Measurements from ENCODE around the gene COL9A2. TPM values are rescaled to one million over a fixed set of nuclear protein-coding genes. Genes with fewer than 3 reads are reported as not detected.

The COL9A2 gene
- polyA plus RNA-seq, 2 of the 4 experiments (the other 2 are of a cell fraction) = 0.12 to 0.16 TPM

DNA sequence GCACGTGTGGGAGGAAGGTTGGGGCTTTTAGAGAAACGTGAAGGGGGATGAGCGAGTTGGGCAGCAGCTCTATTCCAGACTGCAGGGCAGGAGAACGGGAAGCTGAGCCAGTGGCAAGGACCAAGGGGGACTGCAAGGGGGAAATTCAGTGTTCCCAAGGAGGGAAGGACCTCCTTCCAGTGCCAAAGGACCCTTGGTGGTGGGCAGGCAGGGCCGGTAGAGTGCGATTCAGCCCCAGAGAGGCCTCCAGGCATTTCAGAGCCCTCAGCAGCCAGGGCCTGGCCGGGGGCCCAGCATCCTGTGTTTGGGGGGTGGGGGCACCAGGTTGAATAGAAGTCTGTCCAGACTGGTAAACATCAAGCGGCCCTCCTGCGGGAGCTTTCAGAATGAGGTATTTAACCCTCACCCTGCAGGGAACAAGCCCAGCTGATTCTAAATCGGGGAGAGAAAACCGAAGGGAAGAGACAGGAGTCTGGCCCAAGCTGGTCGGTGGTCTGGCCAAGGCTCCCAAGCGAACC is 2.3 kb downstream of the COL9A2 start (continued):
- TF ChIP-seq, protein P1, sequence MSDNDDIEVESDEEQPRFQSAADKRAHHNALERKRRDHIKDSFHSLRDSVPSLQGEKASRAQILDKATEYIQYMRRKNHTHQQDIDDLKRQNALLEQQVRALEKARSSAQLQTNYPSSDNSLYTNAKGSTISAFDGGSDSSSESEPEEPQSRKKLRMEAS (IDR thresholded peaks at IDR 0.05) = no peak

DNA sequence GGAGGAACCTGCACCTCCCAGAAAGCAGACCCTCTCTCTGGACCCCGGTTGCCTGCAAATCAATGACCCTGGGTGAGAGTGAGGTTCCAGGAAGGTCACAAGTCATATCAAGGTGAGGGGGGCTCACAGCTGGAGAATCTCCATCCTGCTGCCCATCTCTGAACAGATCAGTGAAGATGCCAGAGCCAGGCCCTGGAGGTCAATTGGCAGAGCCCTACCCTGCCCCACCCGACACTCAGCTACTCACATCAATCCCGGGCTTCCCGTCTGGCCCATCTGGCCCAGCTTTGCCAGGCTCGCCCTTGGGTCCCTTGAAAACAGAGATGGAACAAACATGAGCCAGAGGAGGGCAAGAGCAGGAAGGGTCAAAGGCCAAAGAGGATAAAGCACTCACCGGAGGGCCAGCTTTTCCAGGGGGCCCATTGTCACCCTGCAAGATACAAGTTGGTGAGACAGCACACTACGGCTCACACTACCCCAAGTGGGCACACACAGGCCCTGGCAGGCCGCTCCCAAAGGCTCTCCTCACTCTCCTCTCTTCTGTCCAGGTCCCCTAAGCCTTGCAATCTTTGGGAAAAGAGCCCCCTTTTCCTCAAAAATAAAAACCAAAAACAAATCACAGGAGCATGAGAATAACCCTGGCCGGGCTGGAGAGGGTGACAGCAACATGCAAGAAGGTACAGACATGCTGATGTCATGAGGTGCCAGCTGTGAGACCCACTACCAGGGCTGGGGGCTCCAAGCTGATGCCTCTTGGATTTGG is 2.9 kb downstream of the COL9A2 start:
- H3K4me1 ChIP-seq = no peaks in the 10 kb centered on the region
- no peak overlapping the region for H3K4me2 ChIP-seq
- no peak for FAIRE-seq
- ChIA-PET POLR2A (no interaction called here), CTCF (interaction anchor here (0.9 to 4.7 kb wide), 18 partner anchors 10 to 172 kb away, joined by 3 to 24 read pairs (median 5); partner anchors contain the start of gene ZMPSTE24)
- no peak for ATAC-seq
- H3K4me3 ChIP-seq = no peak overlapping the region
- DNase-seq (ENCODE audit: low read depth in 1 of 2, low spot score in 1 of 2) = no peak
- H3K27ac ChIP-seq = no peak overlapping the region
- WGBS (ENCODE audit: missing lambda C conversion rate) = 87% methylated on average over 9 of the region's 9 CpGs
- no peaks in the 10 kb centered on the region for H3K9me3 ChIP-seq
- TF ChIP-seq, protein P2, sequence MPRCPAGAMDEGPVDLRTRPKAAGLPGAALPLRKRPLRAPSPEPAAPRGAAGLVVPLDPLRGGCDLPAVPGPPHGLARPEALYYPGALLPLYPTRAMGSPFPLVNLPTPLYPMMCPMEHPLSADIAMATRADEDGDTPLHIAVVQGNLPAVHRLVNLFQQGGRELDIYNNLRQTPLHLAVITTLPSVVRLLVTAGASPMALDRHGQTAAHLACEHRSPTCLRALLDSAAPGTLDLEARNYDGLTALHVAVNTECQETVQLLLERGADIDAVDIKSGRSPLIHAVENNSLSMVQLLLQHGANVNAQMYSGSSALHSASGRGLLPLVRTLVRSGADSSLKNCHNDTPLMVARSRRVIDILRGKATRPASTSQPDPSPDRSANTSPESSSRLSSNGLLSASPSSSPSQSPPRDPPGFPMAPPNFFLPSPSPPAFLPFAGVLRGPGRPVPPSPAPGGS (IDR thresholded peaks at IDR 0.05) = no peak
- no peak for TF ChIP-seq ZSCAN20 (CRISPR knock-in tag; IDR thresholded peaks at IDR 0.05)
- TF ChIP-seq ESRRA (IDR thresholded peaks at IDR 0.05; ENCODE audit: borderline replicate concordance, low read length) = no peak
- no peak for TF ChIP-seq RCOR1 (IDR thresholded peaks at IDR 0.05; ENCODE audit: low read depth, low read length)
- TF ChIP-seq JUN (IDR thresholded peaks at IDR 0.05) = no peak

DNA sequence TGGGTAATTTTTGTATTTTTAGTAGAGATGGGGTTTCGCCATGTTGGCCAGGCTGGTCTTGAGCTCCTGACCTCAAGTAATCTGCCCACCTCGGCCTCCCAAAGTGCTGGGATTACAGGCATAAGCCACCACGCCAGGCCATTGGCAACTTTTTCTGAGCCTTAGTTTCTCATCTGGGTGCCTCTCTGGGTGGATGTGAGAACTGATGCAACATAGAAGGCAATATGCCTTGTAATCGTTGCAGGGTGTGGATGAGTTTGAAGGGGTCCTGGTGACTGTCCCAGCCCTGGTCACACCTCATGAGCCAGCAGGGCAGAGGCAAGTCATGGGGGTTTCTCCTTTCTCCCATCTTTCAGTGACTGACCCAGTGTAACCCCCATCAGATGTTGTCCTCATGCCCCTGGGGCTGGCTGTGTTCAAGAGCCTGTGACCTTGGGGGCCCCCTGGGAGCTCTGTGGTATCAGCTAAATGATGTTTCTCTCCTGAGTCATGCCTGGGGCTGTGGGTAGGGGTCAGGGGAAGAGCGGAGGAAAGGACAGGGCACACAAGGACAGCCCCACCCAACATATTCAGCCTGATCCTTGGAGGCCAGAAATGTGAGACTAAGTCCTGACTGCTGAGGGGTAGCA is 3.6 kb downstream of the COL9A2 start:
- WGBS (ENCODE audit: missing lambda C conversion rate) = 100% methylated on average over 3 of the region's 5 CpGs
- Histone ChIP-seq H3K9me3 (no peaks in the 10 kb centered on the region), H3K4me3 (no peak overlapping the region), H3K27ac (no peak overlapping the region), H3K4me2 (no peak overlapping the region), H3K4me1 (no peaks in the 10 kb centered on the region)
- FAIRE-seq = no peak
- POLR2A ChIA-PET = no interaction called here
- CTCF ChIA-PET = interaction anchor here (1.1 to 4.7 kb wide), 2 partner anchors 25 to 161 kb away, joined by 4 to 24 read pairs; no protein-coding TSS in a partner anchor
- no peak for TF ChIP-seq CBX8 (IDR thresholded peaks at IDR 0.05)
- no peak for ATAC-seq
- DNase-seq (ENCODE audit: low read depth in 1 of 2, low spot score in 1 of 2) = no peak

DNA sequence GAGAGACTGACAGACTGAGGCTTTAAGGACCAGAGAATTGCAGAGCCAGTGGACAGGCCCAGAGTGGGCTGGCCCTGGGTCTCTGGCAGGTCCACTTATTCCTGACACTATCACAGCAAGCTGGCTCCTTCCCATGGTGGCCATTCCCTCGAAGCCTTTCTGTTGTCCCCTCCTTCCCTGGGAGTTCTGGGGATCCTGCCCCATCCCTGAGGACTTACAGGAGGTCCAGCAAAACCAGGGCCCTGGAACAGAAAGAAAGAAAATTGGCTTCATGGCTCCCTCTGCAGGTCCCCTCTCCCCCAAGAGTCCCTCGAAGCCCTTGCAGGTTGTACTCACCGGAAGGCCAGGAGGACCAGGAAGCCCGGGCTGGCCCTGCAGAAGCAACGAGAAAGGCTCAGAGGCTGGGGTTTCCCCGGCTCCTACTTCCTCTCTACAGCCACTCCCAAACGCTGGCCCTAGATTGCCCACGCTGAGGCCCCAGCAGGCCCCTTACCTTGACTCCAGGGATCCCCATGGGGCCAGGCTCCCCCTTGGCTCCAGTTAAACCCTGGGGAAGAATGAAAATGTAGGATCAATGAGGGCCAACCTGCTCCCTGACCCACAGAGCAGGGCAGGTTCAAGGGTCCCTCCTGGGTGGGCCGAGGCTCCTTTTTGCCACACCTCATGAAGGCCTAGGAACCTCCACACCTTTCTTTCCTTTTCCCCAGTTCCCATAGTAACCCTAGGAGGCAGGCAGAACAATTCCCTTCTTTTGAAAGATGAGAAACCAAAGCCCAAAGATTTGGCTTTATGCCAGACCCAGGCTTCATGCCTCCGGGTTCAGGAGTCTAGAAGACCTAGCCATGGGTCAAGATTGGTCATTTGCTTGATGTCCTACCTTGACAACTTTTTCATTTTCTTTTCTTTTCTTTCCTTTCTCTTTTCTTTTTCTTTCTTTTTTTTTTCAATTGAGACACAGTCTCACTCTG is 4.6 kb downstream of the COL9A2 start:
- Histone ChIP-seq H3K4me2 (no peak overlapping the region), H3K9me3 (no peaks in the 10 kb centered on the region), H3K4me1 (no peaks in the 10 kb centered on the region), H3K27ac (no peak overlapping the region), H3K4me3 (no peak overlapping the region)
- FAIRE-seq = no peak
- ChIA-PET POLR2A (no interaction called here), CTCF (interaction anchor here (1.1 kb wide), 1 partner anchor 26 kb away, joined by 4 read pairs; no protein-coding TSS in a partner anchor)
- TF ChIP-seq, protein P3, sequence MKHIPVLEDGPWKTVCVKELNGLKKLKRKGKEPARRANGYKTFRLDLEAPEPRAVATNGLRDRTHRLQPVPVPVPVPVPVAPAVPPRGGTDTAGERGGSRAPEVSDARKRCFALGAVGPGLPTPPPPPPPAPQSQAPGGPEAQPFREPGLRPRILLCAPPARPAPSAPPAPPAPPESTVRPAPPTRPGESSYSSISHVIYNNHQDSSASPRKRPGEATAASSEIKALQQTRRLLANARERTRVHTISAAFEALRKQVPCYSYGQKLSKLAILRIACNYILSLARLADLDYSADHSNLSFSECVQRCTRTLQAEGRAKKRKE (CRISPR knock-in tag; IDR thresholded peaks at IDR 0.05; ENCODE audit: low read depth) = no peak
- TF ChIP-seq ZNF302 (CRISPR knock-in tag; IDR thresholded peaks at IDR 0.05) = no peak
- no peak for TF ChIP-seq HEYL (CRISPR knock-in tag; IDR thresholded peaks at IDR 0.05)
- TF ChIP-seq GATA3 (IDR thresholded peaks at IDR 0.05; ENCODE audit: borderline replicate concordance) = no peak
- TF ChIP-seq ZFP36 (IDR thresholded peaks at IDR 0.05; ENCODE audit: borderline replicate concordance, partially characterized antibody) = no peak
- no peak for TF ChIP-seq KDM1A (IDR thresholded peaks at IDR 0.05; ENCODE audit: low read depth)
- TF ChIP-seq NPAS2 (CRISPR knock-in tag; IDR thresholded peaks at IDR 0.05; ENCODE audit: borderline replicate concordance) = no peak
- no peak for TF ChIP-seq HOXB13 (CRISPR knock-in tag; IDR thresholded peaks at IDR 0.05; ENCODE audit: low read depth)
- 63% methylated on average over 10 of the region's 10 CpGs for WGBS (ENCODE audit: missing lambda C conversion rate)
- DNase-seq (ENCODE audit: low read depth in 1 of 2, low spot score in 1 of 2) = no peak
- ATAC-seq = no peak

All from A549 (cell line).